HEK293 (cell line): ENCODE measurements around the gene PALD1.

ENCODE experiments used
- CTCF ChIA-PET: fragments of 350-600 bp; formaldehyde crosslinking; extraction: SDS; loops from one replicate; lab custom pipeline; 2021; ENCODE audit warnings: antibody characterized with exemption; lab: Yijun Ruan, JAX
- POLR2A ChIA-PET: fragments of 300-600 bp; formaldehyde crosslinking; extraction: SDS; loops from one replicate; lab custom pipeline; 2020; ENCODE audit warnings: antibody characterized with exemption, inconsistent platforms; lab: Yijun Ruan, JAX
- H3K27ac ChIP-seq: fragments of 200-500 bp; sonication (Bioruptor generic); 2 replicates; pipeline ENCODE4 v1.5.1; 2014; ENCODE audit warnings: low read depth, low read length, control low read depth, inconsistent platforms; ENCODE audit errors: extremely low read depth
- H3K36me3 ChIP-seq, 2 experiments: fragments of 200-500 bp in 1 of 2; sonication (Bioruptor generic) in 1 of 2; 1 replicate in 1 of 2; 2 replicates in 1 of 2; pipeline ENCODE4 v1.5.1; 2014 to 2017; ENCODE audit warnings: inconsistent platforms in 2 of 2, low read length in 2 of 2; ENCODE audit not compliant: control insufficient read depth in 2 of 2, insufficient read depth in 1 of 2
- H3K4me1 ChIP-seq: fragments of 200-500 bp; sonication (Bioruptor generic); 2 replicates; pipeline ENCODE4 v1.5.1; 2014; ENCODE audit warnings: mild to moderate bottlenecking, low read length, inconsistent platforms; ENCODE audit not compliant: control insufficient read depth, insufficient read depth
- H3K4me3 ChIP-seq: 2 replicates; pipeline ENCODE4 v1.5.1; 2011; ENCODE audit warnings: low read depth, mild to moderate bottlenecking, control low read depth, low read length, moderate library complexity
- H3K9me3 ChIP-seq: fragments of 200-500 bp; sonication (Bioruptor generic); 2 replicates; pipeline ENCODE4 v1.5.1; 2014; ENCODE audit warnings: low read depth, low read length, inconsistent platforms; ENCODE audit not compliant: control insufficient read depth, insufficient read depth
- BCL11A ChIP-seq: fragments of 450-650 bp; formaldehyde crosslinking; IDR thresholded peaks from 2 replicates; pipeline ENCODE4 v1.5.1; 2016; ENCODE audit warnings: low read depth, missing biosample characterization, missing genetic modification characterization
- PBX3 ChIP-seq: sonication (generic); formaldehyde crosslinking; IDR thresholded peaks from 2 replicates; pipeline ENCODE4 v1.8.1; 2022; ENCODE audit warnings: mild to moderate bottlenecking, moderate library complexity, missing genetic modification reagents
- PRDM6 ChIP-seq: fragments of 450-650 bp; formaldehyde crosslinking; IDR thresholded peaks from 2 replicates; pipeline ENCODE4 v1.5.1; 2017; ENCODE audit warnings: missing biosample characterization, missing genetic modification characterization
- ZBTB20 ChIP-seq: fragments of 450-650 bp; formaldehyde crosslinking; IDR thresholded peaks from 2 replicates; pipeline ENCODE4 v1.5.1; 2016; ENCODE audit warnings: missing biosample characterization, missing genetic modification characterization
- ZBTB49 ChIP-seq: fragments of 450-650 bp; formaldehyde crosslinking; IDR thresholded peaks from 2 replicates; pipeline ENCODE4 v1.5.1; 2016; ENCODE audit warnings: missing biosample characterization, missing genetic modification characterization, low read depth
- ZBTB7A ChIP-seq: fragments of 450-650 bp; formaldehyde crosslinking; IDR thresholded peaks from 2 replicates; pipeline ENCODE4 v1.5.1; 2016; ENCODE audit warnings: low read depth, missing biosample characterization, missing genetic modification characterization
- ZNF112 ChIP-seq: fragments of 450-650 bp; formaldehyde crosslinking; IDR thresholded peaks from 2 replicates; pipeline ENCODE4 v1.5.0; 2017; ENCODE audit warnings: missing biosample characterization, missing genetic modification characterization
- ZNF114 ChIP-seq: fragments of 450-650 bp; formaldehyde crosslinking; IDR thresholded peaks from 2 replicates; pipeline ENCODE4 v1.5.0; 2017; ENCODE audit warnings: missing biosample characterization, missing genetic modification characterization
- ZNF132 ChIP-seq: fragments of 450-650 bp; formaldehyde crosslinking; IDR thresholded peaks from 2 replicates; pipeline ENCODE4 v1.5.1; 2017; ENCODE audit warnings: missing biosample characterization, missing genetic modification characterization, borderline replicate concordance
- ZNF175 ChIP-seq: fragments of 450-650 bp; formaldehyde crosslinking; IDR thresholded peaks from 2 replicates; pipeline ENCODE4 v1.5.1; 2016; ENCODE audit warnings: missing biosample characterization, missing genetic modification characterization
- ZNF302 ChIP-seq: fragments of 450-650 bp; formaldehyde crosslinking; IDR thresholded peaks from 2 replicates; pipeline ENCODE4 v1.5.1; 2016; ENCODE audit warnings: missing biosample characterization, missing genetic modification characterization, low read depth
- ZNF391 ChIP-seq: fragments of 450-650 bp; formaldehyde crosslinking; IDR thresholded peaks from 2 replicates; pipeline ENCODE4 v1.5.1; 2016; ENCODE audit warnings: low read depth, missing biosample characterization, missing genetic modification characterization, borderline replicate concordance
- ZNF433 ChIP-seq: fragments of 450-650 bp; formaldehyde crosslinking; IDR thresholded peaks from 2 replicates; pipeline ENCODE4 v1.5.1; 2016; ENCODE audit warnings: missing biosample characterization, missing genetic modification characterization, low read depth
- ZNF518A ChIP-seq: fragments of 450-650 bp; formaldehyde crosslinking; conservative IDR thresholded peaks from 2 replicates; pipeline ENCODE4 v1.5.1; 2016; ENCODE audit warnings: low read depth, missing biosample characterization, missing genetic modification characterization
- ZNF555 ChIP-seq: fragments of 450-650 bp; formaldehyde crosslinking; conservative IDR thresholded peaks from 2 replicates; pipeline ENCODE4 v1.5.1; 2017; ENCODE audit warnings: missing biosample characterization, mild to moderate bottlenecking, missing genetic modification characterization, inconsistent platforms
- ZNF558 ChIP-seq: fragments of 450-650 bp; formaldehyde crosslinking; IDR thresholded peaks from 2 replicates; pipeline ENCODE4 v1.5.1; 2016; ENCODE audit warnings: missing biosample characterization, missing genetic modification characterization
- ZNF585B ChIP-seq: fragments of 450-650 bp; formaldehyde crosslinking; IDR thresholded peaks from 2 replicates; pipeline ENCODE4 v1.5.1; 2016; ENCODE audit warnings: missing biosample characterization, missing genetic modification characterization
- ZNF624 ChIP-seq: fragments of 450-650 bp; formaldehyde crosslinking; IDR thresholded peaks from 2 replicates; pipeline ENCODE4 v1.5.1; 2017; ENCODE audit warnings: missing biosample characterization, missing genetic modification characterization
- ZNF692 ChIP-seq: fragments of 450-650 bp; formaldehyde crosslinking; IDR thresholded peaks from 2 replicates; pipeline ENCODE4 v1.5.1; 2016; ENCODE audit warnings: missing biosample characterization, missing genetic modification characterization
- ZNF777 ChIP-seq: fragments of 450-650 bp; formaldehyde crosslinking; IDR thresholded peaks from 2 replicates; pipeline ENCODE4 v1.5.1; 2017; ENCODE audit warnings: missing biosample characterization, missing genetic modification characterization, borderline replicate concordance

Gene PALD1

GRCh38 chr10:70529848-70530247 is 51.3 kb downstream of the PALD1 start:
- H3K9me3 ChIP-seq: no peaks in the 10 kb centered on the region
- POLR2A ChIA-PET: no interaction called here
- no peak overlapping the region for H3K4me3 ChIP-seq
- CTCF ChIA-PET: interaction anchor here (0.6 to 2.4 kb wide), 6 partner anchors 8 to 69 kb away, joined by 3 to 18 read pairs (median 4); no protein-coding TSS in a partner anchor
- H3K4me1 ChIP-seq: no peaks in the 10 kb centered on the region
- TF ChIP-seq ZNF518A (tag by site-specific recombination) (no peak), ZNF112 (tag by site-specific recombination) (no peak), PRDM6 (no peak), ZBTB7A (no peak), PBX3 (CRISPR knock-in tag) (no peak), ZBTB49 (tag by site-specific recombination) (no peak), ZBTB20 (tag by site-specific recombination) (no peak), ZNF558 (tag by site-specific recombination) (no peak), ZNF175 (tag by site-specific recombination) (no peak), ZNF777 (tag by site-specific recombination) (no peak), ZNF114 (tag by site-specific recombination) (no peak), ZNF624 (no peak), ZNF433 (tag by site-specific recombination) (no peak), ZNF555 (tag by site-specific recombination) (no peak), ZNF585B (tag by site-specific recombination) (no peak), ZNF302 (tag by site-specific recombination) (no peak), ZNF391 (no peak), BCL11A (tag by site-specific recombination) (no peak), ZNF132 (no peak), ZNF692 (tag by site-specific recombination) (no peak)
- no peak overlapping the region for H3K27ac ChIP-seq
- peaks cover 0 to 30% of the 10 kb centered on the region in 2 experiments; a peak in 1 of 3 replicates for H3K36me3 ChIP-seq
